DMS153 (cell line): ENCODE results near the gene RIC8A.
"Not testable (repeated sequence)": the region's sequence is repeated elsewhere in the genome, so short reads cannot be mapped to it uniquely, and the experiment has no call there.

Experiments
- DNase-seq: peaks from one replicate; lab custom pipeline; 2025; lab: John Stamatoyannopoulos, UW

RIC8A gene

DNA sequence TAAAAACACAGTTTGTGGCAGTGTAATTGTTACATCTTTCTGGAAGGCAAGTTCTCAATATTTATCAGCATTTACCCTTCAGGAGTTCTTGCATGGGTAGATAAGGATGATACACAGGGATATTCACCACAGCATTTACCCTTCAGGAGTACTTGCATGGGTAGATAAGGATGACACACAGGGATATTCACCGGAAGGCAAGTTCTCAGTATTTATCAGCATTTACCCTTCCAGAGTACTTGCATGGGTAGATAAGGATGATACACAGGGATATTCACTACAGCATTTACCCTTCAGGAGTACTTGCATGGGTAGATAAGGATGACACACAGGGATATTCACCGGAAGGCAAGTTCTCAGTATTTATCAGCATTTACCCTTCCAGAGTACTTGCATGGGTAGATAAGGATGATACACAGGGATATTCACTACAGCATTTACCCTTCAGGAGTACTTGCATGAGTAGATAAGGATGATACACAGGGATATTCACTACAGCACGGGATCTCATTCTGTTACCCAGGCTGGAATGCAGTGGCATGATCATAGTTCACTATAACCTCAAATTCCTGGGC, 13.2 kb downstream of the RIC8A start:
- not testable (repeated sequence) for DNase-seq

DNA sequence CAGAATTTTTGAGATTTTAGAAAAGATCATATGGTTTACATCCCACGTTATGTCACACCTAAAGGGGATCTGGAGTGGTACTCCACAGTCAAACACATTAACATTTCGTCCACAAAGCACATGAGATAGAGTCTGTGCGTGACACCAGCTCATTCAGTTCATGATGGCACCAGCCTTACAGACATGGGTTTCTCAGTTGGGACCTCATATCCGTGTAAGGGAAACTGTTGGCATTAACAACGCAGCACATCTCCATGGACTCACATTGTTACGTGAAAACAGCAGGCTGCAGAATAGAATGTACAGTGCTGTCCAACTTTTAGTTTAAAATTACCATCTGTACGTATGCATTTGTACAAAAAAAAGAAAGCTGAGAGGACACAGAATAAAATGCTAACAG, 14.0 kb downstream of the RIC8A start:
- DNase-seq, result no peak

DNA sequence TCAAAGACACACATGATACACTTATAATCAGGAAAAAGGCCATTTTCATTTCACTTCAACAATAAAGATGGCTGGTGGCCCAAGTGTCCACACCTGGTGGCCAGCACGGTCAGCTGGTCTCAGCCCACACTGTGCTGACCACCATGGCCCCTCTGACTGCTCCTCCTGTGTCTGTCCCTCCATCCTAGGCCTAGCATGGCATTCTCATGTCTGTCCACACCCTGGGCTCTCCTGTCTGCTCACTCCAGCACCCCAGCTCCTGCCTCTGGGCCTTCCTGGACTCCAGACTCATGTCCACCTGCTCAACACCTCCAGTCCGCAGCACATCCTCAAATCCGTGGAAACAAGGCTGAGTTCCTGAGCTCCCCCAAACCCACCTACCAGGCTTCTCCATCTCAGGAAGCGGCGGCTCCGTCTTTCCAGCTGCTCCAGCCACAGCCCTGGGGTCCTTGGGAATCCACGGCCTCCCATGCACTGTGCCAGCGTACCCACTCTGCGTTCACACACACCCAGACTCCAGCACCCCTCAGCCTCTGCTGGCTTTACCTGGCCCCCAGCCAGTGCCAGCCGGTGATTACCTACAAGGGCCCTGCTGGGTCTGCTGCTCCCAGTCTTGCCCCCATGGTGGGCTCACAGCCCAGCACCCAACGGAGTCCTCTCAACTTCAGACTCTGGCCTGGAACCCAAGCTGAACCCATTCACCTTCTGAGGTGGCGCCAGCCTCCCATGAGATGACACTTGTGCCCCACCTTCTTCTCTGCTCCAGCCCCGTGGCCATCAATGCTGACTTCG, 14.7 kb downstream of the RIC8A start:
- DNase-seq, result no peak

DNA sequence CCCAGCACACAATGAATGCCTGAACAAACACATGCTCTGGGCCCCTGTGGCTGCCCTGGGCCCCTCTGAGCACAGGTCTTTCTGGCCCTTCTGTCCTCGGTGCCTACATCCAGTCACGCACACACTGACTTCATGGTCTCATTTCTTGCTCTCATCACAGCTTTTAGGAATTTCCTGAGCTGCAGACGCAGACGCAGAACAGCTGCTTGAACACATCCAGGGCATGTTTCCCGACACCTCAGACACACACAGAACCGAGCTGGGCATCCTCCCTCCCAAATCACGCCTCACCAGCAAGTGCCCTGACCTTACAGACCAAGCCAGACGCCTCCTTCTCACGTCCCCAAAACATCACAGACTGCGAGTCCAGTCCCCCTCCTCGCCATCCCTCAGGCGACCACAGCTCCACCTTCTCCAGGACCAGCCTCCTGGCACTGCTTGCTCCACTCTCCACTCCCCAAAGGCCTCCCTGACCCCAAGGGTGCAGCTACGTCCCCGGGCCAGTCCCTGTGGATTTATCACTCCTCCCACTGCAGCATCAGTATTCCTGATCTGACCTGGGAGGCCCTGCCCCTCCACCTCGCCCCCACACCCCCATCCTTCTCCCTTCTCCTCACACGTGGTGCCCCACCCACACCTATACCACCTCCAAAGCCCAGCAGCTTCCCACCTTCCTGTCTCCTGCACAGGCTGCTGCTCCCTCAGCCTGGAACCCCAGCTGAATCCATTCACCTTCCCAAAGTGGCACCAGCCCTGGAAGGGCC, 15.7 kb downstream of the RIC8A start:
- no peak for DNase-seq

DNA sequence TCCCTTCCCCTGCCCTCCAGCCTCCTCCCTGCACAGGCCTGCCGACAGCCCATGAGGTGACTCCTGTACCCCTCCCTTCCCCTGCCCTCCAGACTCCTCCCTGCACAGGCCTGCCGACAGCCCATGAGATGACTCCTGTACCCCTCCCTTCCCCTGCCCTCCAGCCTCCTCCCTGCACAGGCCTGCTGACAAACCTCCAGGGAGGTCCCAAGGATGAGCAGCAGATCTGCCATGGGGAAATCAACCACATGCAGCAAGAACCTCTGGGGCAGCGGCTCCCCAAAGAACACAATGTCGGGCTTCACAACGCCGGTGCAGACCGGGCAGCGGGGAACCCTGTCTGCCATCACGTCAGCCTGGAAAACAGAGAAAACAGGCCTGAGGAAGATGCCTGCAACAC, 16.4 kb downstream of the RIC8A start:
- DNase-seq, result no peak

DNA sequence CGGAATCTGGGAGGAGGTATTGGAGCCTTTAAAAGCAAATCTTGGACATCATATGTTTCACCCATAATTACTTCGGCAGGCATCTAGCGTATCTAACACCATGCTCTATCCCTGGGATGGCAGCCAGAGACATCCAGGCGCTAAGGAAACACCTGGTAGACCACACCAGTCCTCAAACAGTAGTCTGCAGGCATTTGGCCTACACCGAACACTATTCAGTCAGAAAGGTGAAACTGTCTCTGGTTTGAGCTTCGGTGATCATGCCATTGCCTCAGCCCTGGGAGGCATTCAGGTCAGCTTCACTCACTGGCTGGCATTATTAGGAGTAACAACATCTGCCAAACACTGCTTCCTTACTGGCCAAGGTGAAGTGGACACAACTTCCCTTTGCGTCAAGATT, 16.9 kb downstream of the RIC8A start:
- no peak for DNase-seq

DNA sequence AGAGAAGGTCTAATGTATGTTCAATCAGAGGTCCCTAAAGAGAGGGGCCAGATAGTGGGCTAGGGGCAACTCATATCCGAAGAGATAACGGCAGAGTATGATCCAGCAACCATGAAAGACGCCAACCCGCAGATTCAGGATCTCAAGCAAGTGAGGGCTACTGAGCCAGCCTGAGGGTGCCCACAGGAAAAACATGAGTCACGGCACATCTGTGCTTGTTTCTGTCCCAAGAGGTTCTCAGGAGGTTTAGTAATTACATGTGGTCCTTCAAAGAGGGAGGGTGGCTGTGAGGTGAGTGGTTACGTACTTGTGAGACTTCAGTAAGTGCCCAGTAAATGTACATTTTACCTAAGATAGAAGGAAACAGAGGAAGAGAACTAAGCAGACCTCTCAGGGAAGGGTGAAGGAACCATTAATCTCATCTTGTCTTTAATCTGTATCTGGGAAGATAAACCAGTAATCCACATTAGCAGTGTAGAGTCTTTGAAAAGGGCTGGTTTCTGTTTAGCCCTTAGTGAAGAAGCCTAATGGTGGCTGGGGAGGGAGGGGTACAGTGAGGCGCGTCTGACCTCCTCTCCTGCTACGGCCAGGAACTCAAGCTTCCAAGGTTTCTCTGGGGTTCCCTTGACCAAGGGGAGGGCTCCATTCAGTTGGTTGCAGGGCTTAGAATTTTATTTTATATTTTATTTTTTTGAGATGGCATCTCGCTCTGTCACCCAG, 18.4 kb downstream of the RIC8A start:
- no peak for DNase-seq

DNA sequence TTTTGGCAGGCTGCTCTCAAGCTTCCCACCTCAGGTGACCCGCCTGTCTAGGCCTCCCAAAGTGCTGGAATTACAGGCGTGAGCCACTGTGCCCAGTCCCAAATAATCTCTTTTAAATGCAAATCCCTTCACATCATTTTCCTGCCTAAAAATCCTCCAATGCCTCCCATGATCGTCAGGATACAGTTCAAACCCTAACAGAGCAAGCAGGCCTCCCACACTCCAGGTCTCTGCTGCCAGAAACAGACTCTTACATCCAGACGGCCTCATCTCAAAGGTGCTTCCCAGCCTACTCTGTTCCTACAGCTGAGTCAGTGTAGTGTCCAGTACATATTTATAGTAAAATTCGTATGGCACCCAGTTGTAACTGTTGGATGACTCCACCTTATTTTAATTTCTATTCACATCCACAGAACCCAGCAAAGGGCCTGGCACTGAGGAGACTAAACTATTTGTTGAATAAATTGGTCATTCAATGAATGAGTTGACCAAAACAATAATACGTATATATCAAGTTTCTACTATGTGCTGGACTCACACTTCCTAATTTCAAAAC, 20.4 kb downstream of the RIC8A start:
- no peak for DNase-seq

DNA sequence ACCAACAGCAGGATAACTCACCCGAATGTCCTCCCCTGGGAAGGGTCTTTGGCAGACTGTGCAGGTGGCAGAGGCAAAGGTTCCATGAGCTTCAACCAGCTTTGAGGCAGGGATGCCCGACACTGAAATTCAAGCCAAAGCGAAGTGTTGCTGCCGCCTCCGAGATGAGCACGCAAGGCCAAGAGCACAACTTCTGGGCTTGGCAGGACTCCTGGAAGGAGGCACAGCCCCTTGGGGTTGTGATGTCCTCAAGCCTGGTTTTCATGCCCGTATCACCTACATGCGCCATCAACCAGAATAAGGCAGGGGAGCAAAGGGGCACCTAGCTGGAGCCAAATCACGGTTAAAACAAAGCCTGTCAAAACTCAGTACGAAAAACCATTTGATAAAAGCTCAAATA, 22.9 kb downstream of the RIC8A start:
- DNase-seq, result no peak

DNA sequence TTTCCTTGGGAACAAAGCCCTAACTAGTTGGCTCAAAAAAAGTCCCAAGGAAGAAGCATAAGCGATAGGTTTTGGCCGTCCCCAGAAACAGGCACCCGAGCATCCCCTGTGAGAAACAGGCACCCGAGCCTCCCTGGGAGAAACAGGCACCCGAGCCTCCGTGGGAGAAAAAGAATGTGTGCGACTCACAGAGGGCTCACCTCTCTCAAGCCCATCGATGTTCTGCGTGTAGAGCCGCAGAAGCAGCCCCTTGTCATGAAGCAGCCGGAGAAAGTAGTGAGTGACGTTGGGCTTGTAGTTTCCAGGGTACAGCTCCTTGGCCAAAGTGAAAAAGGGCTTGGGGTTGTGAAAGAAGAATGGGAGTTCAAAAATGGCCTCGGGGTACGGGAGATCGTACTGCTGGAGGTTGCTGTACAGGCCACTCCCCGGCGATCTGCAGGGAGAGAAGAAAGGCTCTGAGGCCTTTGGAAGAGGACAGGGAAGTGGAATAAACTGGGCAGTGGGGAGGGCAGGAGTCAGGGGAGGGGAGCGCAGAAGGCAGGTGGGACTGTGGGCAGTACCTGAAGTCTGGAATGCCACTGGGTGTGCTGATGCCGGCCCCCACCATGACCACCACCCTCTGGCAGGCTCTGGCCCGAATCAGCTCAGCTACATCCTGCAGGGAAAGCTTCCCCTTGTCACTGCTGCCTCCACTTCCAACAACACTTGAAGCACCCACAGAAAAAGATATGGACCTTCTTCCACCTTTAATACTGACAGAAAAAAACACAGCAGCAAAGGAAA, 25.5 kb downstream of the RIC8A start:
- DNase-seq, result no peak

DNA sequence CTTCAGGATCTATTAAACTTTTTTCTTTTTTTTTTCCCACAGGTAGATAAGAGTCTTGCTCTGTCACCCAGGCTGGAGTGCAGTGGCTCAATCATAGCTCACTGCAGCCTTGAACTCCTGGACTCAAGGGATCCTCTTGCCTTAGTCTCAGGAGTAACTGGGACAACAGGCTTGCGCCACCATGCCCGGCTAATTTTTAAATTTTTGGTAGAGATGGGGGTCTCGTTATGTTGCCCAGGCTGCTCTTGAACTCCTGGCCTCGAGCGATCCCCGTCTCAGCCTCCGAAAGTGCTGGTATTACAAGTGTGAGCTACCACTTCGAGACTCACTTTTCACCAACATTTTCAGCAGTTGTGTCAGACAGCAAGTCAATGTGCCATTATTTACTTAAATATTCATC, 27.7 kb downstream of the RIC8A start:
- DNase-seq, result no peak

DNA sequence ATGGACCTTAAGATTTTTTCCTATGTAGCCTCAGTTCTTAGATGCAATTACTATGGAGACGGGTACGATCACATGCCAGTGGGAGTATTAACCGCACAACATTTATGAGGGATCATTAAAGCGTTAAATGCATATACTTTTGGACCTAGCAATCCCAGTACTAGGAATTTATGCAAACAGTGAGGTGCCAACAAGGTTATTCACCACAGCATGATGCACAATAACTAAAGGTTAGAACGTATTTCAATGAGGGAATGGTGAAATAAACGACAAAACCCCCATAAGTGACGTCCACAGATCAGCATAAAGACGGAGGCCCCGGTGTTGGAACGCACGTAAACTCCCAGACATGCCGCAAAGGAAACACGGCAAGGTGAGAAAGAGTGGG, 28.1 kb downstream of the RIC8A start:
- DNase-seq, result no peak

DNA sequence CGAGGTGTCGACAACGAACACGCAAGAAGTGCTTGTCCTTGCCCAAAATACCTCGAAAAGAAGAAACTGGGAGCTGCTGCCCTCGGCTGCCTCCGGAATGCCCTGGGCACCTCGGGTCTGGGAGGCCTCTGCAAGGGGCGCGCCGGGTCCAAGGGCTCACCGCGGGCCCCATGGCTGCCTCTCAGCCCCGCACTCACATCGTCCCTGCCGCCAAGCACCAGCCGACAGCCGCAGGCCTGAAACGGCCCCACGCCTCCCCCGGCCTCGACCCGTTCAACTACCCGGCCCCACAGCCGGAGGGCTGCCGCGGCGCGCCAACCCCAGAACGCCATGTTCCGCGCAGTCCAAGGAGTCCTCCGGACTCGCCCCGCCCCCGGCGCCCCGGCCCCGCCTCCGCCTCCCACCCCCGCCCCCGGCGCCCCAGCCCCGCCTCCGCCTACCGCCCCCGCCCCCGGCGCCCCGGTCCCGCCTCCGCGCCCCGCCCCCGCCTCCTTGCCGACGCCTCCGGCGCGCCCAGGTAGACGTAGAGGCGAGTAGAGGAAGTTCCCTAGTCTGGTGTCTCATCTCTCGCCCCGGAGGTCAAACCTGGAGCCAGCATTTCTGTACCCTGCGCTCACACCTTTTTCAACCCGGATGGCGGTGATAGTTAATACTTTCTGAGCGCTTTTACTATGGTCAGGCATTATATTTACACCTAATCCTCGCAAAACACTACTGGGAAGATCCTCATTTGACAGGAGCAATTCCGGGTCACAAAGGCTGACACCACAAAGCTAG, 28.7 kb downstream of the RIC8A start, which contains the start of gene SIRT3:
Gene SIRT3, minus strand, starts transcription at position 346 of the 777 bp plus-strand sequence. Its CDS starts 14 bp downstream, at position 332.
- peak; percentile 68 for DNase-seq

DNA sequence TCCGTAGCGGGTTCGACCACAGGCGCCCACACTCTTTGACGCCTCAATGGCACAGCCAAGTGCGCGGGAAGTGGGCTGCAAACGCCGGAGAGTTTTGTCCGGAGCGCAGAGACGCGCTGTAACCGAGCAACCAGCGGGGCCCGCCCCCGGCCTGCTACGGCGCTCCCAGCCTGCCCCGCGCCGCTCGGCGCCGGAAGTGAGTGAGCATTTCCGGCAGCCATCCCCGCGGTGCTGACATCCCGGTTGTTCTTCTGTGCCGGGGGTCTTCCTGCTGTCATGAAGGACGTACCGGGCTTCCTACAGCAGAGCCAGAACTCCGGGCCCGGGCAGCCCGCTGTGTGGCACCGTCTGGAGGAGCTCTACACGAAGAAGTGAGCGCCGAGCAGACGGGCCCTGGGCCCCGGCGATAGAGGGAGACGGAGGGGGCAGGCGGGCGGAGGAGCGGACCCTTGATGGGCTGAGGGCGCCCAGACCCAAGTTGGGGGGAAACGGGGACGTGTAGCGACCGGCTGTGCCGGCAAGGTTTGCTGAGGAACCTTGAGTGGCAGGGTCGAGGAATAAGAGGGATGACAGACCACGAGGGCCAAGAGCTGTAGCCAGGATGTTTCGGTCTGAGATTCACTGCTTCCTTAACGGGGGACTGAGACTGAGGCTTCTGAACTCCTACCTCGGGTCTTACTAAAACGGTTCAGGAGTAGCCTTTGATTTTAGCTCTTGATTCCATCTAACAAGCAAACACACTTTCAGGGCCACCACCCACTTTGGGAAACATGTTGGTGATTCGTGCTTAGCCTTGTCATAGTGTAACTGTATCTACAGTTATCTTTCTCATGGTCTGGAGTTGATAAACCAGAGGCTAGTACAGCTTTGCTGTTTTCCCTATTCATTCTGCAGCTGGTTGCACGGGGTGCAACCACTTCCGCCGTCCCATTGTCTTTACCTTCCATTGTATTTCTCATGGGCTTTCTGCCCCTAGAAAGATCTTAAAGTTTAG, 29.6 kb downstream of the RIC8A start, which contains the start of gene PSMD13:
Gene PSMD13, plus strand, starts transcription at position 203 of the 994 bp plus-strand sequence. Its CDS starts 74 bp downstream, at position 277.
- DNase-seq, result peak; percentile 60

DNA sequence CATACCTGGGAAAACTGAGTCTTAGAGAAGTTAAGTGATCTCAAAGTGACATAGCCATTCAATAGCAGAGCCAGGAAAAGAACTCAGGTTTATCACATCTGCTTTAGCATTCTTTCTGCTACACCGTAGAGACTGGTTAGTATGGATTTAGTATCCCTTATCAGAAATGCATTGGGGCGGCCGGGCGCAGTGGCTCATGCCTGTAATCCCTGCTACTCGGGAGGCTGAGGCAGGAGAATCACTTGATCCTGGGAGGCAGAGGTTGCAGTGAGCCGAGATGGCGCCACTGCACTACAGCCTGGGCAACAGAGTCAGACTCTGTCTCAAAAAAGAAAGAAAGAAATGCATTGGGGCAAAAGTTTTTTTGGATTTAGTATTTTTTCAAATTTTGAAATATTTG, 30.8 kb downstream of the RIC8A start:
- not testable (repeated sequence) for DNase-seq

DNA sequence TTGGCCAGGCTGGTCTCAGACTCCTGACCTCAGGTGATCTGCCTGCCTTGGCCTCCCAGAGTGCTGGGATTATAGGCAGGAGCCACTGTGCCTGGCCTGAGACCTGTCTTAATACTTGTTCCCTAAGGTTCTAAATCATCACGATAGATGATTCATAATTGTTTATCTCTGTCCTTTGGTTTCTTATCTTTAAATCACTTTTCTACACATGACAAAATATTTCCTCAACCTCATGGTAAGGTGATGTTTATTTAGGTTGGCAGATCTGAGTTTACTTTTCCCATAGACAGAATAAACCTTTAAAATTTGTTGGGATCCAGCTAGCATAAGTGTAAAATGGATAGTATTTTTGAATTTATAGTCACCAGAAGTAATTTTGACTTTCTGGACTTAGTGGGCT, 32.8 kb downstream of the RIC8A start:
- DNase-seq, result no peak

DNA sequence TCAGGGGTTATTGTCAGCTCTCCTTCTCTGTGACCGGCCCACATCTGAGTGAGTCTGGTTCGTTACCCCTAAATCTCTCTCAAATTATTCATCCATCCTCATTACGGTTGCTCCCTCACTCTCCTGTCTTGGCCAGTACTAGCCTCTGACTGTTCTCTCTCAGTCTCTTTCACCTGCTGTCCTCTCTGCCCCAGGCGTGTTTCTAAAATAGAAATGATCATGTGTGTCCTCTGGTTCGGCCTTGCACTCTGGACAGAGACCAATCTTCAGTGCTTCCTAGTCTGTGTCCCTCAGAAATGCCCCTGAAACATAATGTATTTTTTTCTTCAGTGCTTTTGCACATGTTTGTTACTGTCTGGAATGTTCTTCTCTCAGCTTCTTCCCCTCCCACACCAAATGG, 34.1 kb downstream of the RIC8A start:
- no peak for DNase-seq

DNA sequence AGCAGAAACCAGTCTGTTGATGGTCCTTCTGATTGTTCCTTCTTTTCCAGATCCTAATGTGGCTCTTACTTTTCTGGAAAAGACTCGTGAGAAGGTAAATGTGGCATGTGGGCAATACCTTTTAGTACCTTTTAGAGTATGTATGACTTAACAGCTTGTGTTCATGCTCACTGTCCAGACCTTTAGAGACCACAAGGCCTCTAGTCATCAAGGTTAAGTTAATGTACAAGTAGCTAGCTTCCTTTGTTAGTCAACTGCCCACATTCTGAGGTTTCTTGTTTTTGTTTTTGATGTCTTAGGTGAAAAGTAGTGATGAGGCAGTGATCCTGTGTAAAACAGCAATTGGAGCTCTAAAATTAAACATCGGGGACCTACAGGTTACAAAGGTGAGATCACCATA, 36.9 kb downstream of the RIC8A start:
- no peak for DNase-seq

DNA sequence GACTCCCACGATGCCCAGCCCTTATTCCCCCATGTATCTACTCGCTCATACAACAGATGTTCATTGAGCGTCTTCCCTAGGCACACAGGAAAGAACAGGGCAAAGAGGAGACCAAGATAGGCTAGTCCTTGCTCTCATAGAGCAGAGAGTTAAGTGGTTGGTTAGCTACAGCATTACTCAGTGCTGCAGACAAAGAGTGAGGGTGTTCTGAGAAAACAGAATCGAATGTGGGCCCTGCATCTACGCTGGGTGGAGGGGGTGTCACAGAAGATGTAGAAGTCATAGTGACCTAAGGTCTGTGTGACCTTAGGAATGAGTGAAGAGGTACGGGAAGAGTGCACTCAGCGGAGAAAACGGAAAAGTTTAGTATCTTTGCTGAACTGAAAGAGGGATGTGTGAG, 41.6 kb downstream of the RIC8A start:
- no peak for DNase-seq
